IPS-18a (cell line): ENCODE results near the gene CHD6.

ENCODE experiments used
- H3K27ac ChIP-seq: one replicate; pipeline ENCODE4 v1.5.1; 2013; ENCODE audit warnings: low read length
- H3K27me3 ChIP-seq: one replicate; pipeline ENCODE4 v1.6.1; 2013; ENCODE audit warnings: mild to moderate bottlenecking, low read length; ENCODE audit not compliant: control insufficient read depth, insufficient read depth
- H3K36me3 ChIP-seq: one replicate; pipeline ENCODE4 v1.6.1; 2013; ENCODE audit warnings: low read depth, low read length; ENCODE audit not compliant: control insufficient read depth
- H3K4me1 ChIP-seq: one replicate; pipeline ENCODE4 v1.6.1; 2013; ENCODE audit warnings: low read depth, low read length; ENCODE audit not compliant: control insufficient read depth
- H3K4me3 ChIP-seq: one replicate; pipeline ENCODE4 v1.5.1; 2013; ENCODE audit warnings: low read length
- H3K9ac ChIP-seq: one replicate; pipeline ENCODE4 v1.6.1; 2013; ENCODE audit warnings: mild to moderate bottlenecking, low read length, moderate library complexity
- H3K9me3 ChIP-seq: one replicate; pipeline ENCODE4 v1.6.1; 2013; ENCODE audit warnings: low read depth, low read length; ENCODE audit not compliant: control insufficient read depth

Gene CHD6

GRCh38 chr20:41497186-41497895 is 120.8 kb downstream of the CHD6 start:
- no peaks in the 10 kb centered on the region for H3K27me3 ChIP-seq
- H3K27ac ChIP-seq = no peak overlapping the region
- H3K4me3 ChIP-seq = no peak overlapping the region
- peaks cover 19% of the 10 kb centered on the region for H3K36me3 ChIP-seq
- H3K9me3 ChIP-seq = no peaks in the 10 kb centered on the region
- no peak overlapping the region for H3K9ac ChIP-seq
- no peaks in the 10 kb centered on the region for H3K4me1 ChIP-seq

- Histone ChIP-seq H3K27me3 (no peaks in the 10 kb centered on the region), H3K9me3 (no peaks in the 10 kb centered on the region), H3K27ac (no peak overlapping the region), H3K4me1 (no peaks in the 10 kb centered on the region), H3K9ac (no peak overlapping the region), H3K36me3 (peaks cover 45% of the 10 kb centered on the region), H3K4me3 (no peak overlapping the region)
Observed at GRCh38 chr20:41494451-41494850, 123.7 kb downstream of the CHD6 start.

GRCh38 chr20:41483553-41483930 is 134.6 kb downstream of the CHD6 start:
- H3K36me3 ChIP-seq = peaks cover 63% of the 10 kb centered on the region
- H3K9me3 ChIP-seq = no peaks in the 10 kb centered on the region
- H3K27me3 ChIP-seq = no peaks in the 10 kb centered on the region
- H3K27ac ChIP-seq = no peak overlapping the region
- no peaks in the 10 kb centered on the region for H3K4me1 ChIP-seq
- H3K9ac ChIP-seq = no peak overlapping the region
- no peak overlapping the region for H3K4me3 ChIP-seq

GRCh38 chr20:41482647-41483552 is 135.3 kb downstream of the CHD6 start:
- Histone ChIP-seq H3K36me3 (peaks cover 56% of the 10 kb centered on the region), H3K9me3 (no peaks in the 10 kb centered on the region), H3K4me3 (no peak overlapping the region), H3K27me3 (no peaks in the 10 kb centered on the region), H3K27ac (no peak overlapping the region), H3K9ac (no peak overlapping the region), H3K4me1 (no peaks in the 10 kb centered on the region)

- peaks cover 31% of the 10 kb centered on the region for H3K36me3 ChIP-seq
- H3K9me3 ChIP-seq = no peaks in the 10 kb centered on the region
- no peaks in the 10 kb centered on the region for H3K4me1 ChIP-seq
- no peak overlapping the region for H3K4me3 ChIP-seq
- no peaks in the 10 kb centered on the region for H3K27me3 ChIP-seq
- no peak overlapping the region for H3K9ac ChIP-seq
- H3K27ac ChIP-seq = no peak overlapping the region
Observed at GRCh38 chr20:41480054-41480770, 138.0 kb downstream of the CHD6 start.

GRCh38 chr20:41479113-41479512 is 139.1 kb downstream of the CHD6 start:
- H3K4me1 ChIP-seq = no peaks in the 10 kb centered on the region
- no peak overlapping the region for H3K9ac ChIP-seq
- no peak overlapping the region for H3K27ac ChIP-seq
- no peak overlapping the region for H3K4me3 ChIP-seq
- no peaks in the 10 kb centered on the region for H3K27me3 ChIP-seq
- H3K36me3 ChIP-seq = peaks cover 20% of the 10 kb centered on the region
- H3K9me3 ChIP-seq = no peaks in the 10 kb centered on the region

- no peaks in the 10 kb centered on the region for H3K9me3 ChIP-seq
- no peak overlapping the region for H3K9ac ChIP-seq
- H3K4me3 ChIP-seq = no peak overlapping the region
- H3K27ac ChIP-seq = no peak overlapping the region
- H3K27me3 ChIP-seq = no peaks in the 10 kb centered on the region
- no peaks in the 10 kb centered on the region for H3K4me1 ChIP-seq
- peaks cover 14% of the 10 kb centered on the region for H3K36me3 ChIP-seq
Observed at GRCh38 chr20:41478026-41478425, 140.2 kb downstream of the CHD6 start.

- H3K9ac ChIP-seq = no peak overlapping the region
- no peaks in the 10 kb centered on the region for H3K27me3 ChIP-seq
- peaks cover 11% of the 10 kb centered on the region for H3K36me3 ChIP-seq
- no peaks in the 10 kb centered on the region for H3K9me3 ChIP-seq
- H3K4me3 ChIP-seq = no peak overlapping the region
- H3K27ac ChIP-seq = no peak overlapping the region
- H3K4me1 ChIP-seq = no peaks in the 10 kb centered on the region
Observed at GRCh38 chr20:41476446-41476845, 141.7 kb downstream of the CHD6 start.

- Histone ChIP-seq H3K27ac (no peak overlapping the region), H3K9ac (no peak overlapping the region), H3K4me3 (no peak overlapping the region), H3K36me3 (peaks cover 13% of the 10 kb centered on the region), H3K27me3 (no peaks in the 10 kb centered on the region), H3K9me3 (no peaks in the 10 kb centered on the region), H3K4me1 (no peaks in the 10 kb centered on the region)
Observed at GRCh38 chr20:41476013-41476441, 142.2 kb downstream of the CHD6 start.

GRCh38 chr20:41475503-41475902 is 142.7 kb downstream of the CHD6 start:
- Histone ChIP-seq H3K9ac (no peak overlapping the region), H3K9me3 (no peaks in the 10 kb centered on the region), H3K4me1 (no peaks in the 10 kb centered on the region), H3K36me3 (peaks cover 18% of the 10 kb centered on the region), H3K27ac (no peak overlapping the region), H3K4me3 (no peak overlapping the region), H3K27me3 (no peaks in the 10 kb centered on the region)

- Histone ChIP-seq H3K36me3 (peaks cover 39% of the 10 kb centered on the region), H3K9ac (no peak overlapping the region), H3K4me3 (no peak overlapping the region), H3K4me1 (no peaks in the 10 kb centered on the region), H3K27me3 (no peaks in the 10 kb centered on the region), H3K9me3 (no peaks in the 10 kb centered on the region), H3K27ac (no peak overlapping the region)
Observed at GRCh38 chr20:41470362-41471095, 147.6 kb downstream of the CHD6 start.
